ENCODE results near the gene ACO1.

ACO1 gene

GRCh38 chr9:32405506-32405905, 21.1 kb downstream of the ACO1 start:
- intact Hi-C loops (cut with DNase I): no loop called here
- no peak for DNase-seq

DNA sequence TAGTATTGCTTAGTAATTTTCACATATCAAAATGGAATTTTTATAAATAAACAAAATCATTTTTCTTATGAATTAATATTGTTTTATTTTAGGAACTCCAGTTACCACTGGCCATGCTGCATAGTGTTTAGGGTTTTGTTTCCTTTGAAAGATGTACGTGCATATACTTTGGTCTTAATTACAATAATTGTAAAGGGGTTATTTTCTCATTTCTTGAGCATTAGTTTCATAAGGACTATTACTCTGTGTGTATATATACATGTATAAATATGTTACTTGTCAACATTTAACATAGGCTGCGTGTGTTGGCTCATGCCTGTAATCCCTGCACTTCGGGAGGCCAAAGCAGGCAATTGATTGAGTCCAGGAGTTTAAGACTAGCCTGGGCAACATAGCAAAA, 21.6 kb downstream of the ACO1 start:
- intact Hi-C loops (cut with DNase I): no loop called here
- DNase-seq: no peak

- intact Hi-C loops (cut with DNase I): no loop called here
- no peak for DNase-seq
These were observed 27.3 kb downstream of the ACO1 start for GRCh38 chr9:32411753-32412152.

DNA sequence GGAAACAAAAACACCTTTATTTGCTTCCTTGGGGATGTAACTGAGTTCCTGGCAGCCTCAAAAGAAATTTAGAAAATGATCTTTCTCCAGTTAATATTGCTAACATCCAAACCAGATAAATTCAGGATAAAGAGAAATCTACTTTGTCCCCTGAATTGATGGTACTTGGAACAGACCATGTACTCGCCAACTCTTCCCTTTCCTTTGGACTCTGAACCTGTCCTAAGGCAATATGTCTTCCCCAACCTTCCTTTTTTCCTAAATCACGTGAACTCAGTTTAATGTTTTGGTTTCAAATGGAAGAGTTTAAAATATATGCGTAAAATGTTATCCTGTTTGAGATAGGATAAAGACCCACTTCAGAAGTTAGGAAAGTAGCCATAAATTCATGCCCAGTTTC, 28.0 kb downstream of the ACO1 start:
- no peak for DNase-seq
- intact Hi-C loops (cut with DNase I): no loop called here

DNA sequence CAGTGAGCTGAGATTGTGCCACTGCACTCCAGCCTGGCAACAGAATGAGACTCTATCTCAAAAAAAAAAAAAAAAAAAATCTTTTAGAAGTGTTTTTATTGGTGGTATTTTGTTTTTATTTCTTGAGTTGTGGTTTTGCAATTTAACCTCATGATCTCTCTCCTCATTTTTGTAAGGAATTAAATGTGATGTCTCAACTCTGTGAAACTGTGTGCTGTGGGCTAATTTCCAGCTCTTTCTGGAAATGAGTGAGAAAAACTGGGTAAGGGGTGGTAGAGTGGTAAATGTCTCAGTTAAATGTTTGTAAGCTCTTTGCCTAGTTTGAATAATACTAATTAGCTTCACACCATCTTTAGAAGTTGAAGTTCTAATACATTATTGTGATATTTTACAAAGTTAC, 29.0 kb downstream of the ACO1 start:
- DNase-seq: no peak
- intact Hi-C loops (cut with DNase I): no loop called here

- intact Hi-C loops (cut with DNase I): no loop called here
- peak in 4 of 42 donors; percentile 7 to 43 (median 18) for DNase-seq
These were observed 30.4 kb downstream of the ACO1 start for GRCh38 chr9:32414856-32415255.

- intact Hi-C loops (cut with DNase I): no loop called here
These were observed 35.5 kb downstream of the ACO1 start for GRCh38 chr9:32419921-32420320.

DNA sequence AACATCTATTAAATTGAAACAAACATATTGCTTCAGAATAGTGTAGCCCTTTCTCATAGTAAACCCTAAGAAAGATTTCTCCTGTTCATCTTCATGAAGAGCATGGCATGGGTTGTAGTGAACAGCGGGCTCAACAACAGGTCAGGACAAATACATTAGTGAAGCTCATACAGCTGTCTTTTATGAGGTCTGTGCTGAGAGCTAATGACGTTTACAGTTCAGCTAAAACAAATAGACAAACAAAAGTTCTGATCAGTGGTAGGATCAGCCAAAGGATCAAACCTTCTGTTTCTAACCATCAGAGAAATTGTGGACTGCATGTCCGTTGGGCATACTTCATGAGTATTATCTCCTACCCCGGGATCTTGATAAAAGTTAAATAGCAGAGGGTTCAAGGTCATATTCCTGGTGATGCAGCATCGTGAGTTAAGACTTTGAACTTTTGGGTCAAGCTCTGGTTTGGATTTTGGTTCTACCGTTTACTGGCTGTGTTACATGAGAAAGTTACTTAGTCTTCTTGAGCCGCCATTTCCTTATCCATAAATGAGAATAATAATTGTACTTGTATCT, 37.9 kb downstream of the ACO1 start:
- intact Hi-C loops (cut with DNase I): no loop called here
- DNase-seq: no peak

More at GRCh38 chr9:32419921-32420320, 35.5 kb downstream of the ACO1 start:
- DNase-seq: no peak

DNA sequence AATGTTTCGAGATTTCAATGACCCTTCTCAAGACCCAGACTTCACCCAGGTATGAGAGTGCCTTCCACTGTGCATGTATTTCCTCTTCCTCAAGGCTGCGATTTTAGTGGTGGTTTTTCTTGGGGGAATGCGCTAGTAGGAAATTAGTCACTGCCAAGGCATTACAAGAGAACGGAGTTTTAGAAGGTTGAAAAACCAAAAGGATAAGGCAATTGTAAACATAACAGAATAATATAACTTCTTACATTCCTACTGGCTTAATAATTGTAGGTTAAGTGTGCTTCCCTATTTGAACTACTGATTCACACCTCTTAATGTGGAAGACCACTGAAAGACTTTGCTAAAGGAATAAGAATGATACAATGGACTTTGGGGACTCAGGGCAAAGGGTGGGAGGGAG, 38.9 kb downstream of the ACO1 start:
- intact Hi-C loops (cut with DNase I): no loop called here
- no peak for DNase-seq

GRCh38 chr9:32424616-32425015, 40.2 kb downstream of the ACO1 start:
- DNase-seq: no peak
- intact Hi-C loops (cut with DNase I): no loop called here

DNA sequence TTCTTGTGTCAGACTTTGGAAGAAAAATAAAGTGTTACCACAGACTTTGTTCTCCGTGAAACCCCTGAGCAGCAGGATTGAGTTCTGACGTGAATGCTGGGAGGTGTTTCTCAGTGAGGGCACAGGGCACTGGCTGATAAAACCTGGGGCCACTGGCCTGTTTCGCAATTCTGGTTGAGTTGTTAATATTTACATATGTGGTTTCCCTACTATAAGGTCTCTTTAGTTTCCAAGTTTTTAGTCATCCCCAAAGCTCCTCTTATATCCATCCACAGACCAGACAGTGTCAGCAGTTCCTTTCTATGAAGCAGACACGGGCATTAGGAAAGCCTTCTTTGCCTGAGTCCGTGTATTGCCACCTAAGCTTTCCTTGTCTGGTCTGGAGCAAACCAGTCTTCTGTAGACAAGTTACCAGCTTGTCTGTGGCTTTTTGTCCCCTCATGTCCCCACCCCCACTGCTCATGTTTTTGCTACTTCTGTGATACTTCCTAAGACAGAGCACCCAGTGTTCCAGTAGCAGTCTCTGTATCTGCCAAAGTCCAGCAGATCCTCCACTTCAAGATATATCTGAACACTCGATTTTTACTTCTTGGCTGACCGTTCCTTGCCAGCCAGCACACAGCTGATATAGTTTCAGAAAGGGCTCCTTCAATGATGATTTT, 42.0 kb downstream of the ACO1 start:
- peak in 29 of 42 donors; percentile 7 to 62 (median 32) for DNase-seq
- intact Hi-C loops (cut with DNase I): no loop called here

DNA sequence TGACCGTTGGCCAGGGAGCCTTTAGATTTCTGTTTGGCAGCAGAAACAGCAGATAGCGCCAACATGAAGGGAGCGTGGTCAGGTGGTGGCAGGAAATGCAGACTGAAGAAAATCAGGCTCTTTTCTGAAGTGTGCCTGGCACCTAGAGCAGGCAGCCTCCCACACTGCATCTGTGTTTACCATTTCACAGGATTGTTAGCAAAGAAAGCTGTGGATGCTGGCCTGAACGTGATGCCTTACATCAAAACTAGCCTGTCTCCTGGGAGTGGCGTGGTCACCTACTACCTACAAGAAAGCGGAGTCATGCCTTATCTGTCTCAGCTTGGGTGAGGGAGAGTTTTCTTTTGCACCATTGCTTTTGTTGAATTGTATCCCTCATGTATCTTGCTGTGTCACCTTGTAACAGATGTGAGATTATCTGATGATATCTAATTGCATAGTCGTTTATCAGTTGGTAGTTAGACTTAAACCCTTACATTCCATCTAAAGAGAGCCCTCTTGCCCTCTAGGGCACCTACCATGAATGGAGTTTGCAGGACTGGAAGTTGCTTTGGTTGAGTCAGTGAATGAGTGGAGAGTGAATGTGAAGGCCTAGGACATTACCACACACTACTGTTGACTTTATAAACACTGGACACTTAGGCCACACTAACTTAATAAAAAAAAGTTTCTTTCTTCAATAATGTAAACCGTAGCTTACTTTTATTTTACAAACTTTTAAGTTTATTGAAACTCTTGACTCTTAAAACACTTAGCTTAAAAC, 42.8 kb downstream of the ACO1 start:
- peak in 6 of 42 donors; percentile 10 to 38 (median 19) for DNase-seq
- intact Hi-C loops (cut with DNase I): no loop called here

DNA sequence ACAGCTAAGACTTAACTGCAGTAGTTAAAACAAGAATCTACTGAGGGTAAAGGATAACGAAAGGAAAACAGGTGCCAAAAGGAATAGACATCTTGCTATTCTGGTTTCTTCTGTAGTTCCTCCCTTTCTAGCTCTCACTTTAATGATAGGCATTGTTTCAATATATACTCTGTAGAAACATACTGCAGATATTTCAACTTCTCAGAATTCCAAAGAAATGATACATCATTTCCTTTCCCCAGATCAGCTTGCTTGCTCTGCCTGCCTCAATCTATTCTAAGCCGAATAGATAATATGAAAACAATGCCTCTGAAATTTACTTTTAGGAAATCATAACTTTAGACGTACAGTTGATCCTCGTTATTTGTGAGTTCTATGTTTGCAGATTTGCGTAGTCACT, 46.3 kb downstream of the ACO1 start:
- no peak for DNase-seq
- intact Hi-C loops (cut with DNase I): no loop called here

DNA sequence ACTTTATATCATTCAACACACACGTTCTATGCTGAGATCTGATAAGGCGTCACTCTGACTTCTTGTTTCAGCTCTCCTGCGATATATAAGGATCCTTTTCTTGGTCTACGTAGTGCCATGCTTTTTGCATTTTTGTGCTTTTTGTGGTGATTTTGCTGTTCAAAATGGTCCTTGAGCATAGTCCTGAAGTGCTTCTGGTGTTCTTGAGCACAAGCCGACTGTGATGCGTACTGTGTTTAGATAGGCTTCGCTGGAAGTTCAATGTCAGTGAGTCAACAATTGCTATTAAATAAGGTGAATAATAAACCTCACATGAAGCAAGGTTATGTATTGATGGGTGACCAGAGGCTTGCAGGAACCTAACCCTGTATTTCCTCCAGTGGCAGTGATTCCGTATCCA, 46.8 kb downstream of the ACO1 start:
- no peak for DNase-seq
- intact Hi-C loops (cut with DNase I): no loop called here

DNA sequence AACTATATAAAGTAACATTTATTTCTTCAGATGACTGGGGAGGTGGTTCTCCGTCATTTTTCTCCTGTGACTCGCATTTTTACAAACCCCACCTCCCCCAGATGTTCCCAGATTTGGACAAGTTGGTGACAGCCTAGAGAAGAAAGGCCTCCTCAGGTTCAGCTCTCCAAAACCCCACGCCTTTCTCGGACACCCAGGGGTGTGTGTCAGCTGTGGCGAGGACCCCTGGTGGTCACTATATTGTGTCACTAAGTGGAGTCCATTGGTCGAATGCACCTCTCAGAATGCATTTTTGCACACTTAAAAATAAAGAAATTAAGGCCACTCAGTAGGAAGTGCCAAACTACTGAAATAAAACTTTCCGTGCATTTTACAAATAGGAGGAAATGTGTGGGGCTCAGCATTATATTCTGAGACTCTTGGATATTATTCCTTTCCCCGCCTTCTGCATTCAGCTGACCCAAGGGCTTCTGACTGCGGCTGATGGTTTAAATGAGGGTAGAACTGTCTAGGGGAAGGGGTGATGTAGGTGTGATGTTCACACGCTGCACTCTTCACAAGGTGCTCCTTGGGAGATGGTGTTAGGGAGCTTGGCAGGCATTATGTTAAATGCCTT, 47.6 kb downstream of the ACO1 start:
- intact Hi-C loops (cut with DNase I): no loop called here
- peak in 21 of 42 donors; percentile 6 to 75 (median 29) for DNase-seq

- intact Hi-C loops (cut with DNase I): no loop called here
These were observed 50.4 kb downstream of the ACO1 start for GRCh38 chr9:32434892-32435291.

GRCh38 chr9:32441678-32442077, 57.2 kb downstream of the ACO1 start:
- DNase-seq: no peak
- intact Hi-C loops (cut with DNase I): no loop called here

More at GRCh38 chr9:32434892-32435291, 50.4 kb downstream of the ACO1 start:
- no peak for DNase-seq

GRCh38 chr9:32442433-32442832, 58.0 kb downstream of the ACO1 start:
- DNase-seq: no peak

GRCh38 chr9:32449969-32450368, 65.5 kb downstream of the ACO1 start:
- DNase-seq: no peak
- intact Hi-C loops (cut with DNase I): no loop called here

More at GRCh38 chr9:32442433-32442832, 58.0 kb downstream of the ACO1 start:
- intact Hi-C loops (cut with DNase I): no loop called here

DNA sequence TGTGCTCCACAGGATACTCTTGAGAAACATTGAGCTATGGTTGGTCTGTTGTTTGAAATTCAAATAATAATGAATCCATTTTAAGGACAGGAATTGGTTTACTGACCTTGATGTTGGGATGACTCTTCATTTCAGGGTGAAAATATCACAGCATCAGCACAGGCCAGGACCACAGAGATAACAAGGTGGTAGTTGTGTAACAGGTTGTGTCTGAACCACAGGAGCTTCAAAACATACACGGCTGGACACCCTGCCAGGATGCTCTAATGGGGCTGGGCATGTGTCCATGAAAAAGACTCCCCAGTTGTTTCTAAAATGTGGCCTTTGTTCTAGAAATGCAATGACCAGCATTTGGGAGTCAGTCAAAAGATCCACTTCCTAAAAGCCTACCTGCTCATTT, 69.8 kb downstream of the ACO1 start:
- intact Hi-C loops (cut with DNase I): no loop called here

More for the DNA sequence above, 69.8 kb downstream of the ACO1 start:
- no peak for DNase-seq
